GM21529 (cell line): ENCODE results near the gene MALL.
"Not testable (repeated sequence)": the region's sequence is repeated elsewhere in the genome, so short reads cannot be mapped to it uniquely, and the experiment has no call there.

ENCODE experiments used
- ATAC-seq: cut with Tn5 transposase; IDR thresholded peaks from one replicate; pipeline ENCODE4 v1.9.1; 2021; ENCODE audit not compliant: unreplicated experiment

Gene MALL

DNA sequence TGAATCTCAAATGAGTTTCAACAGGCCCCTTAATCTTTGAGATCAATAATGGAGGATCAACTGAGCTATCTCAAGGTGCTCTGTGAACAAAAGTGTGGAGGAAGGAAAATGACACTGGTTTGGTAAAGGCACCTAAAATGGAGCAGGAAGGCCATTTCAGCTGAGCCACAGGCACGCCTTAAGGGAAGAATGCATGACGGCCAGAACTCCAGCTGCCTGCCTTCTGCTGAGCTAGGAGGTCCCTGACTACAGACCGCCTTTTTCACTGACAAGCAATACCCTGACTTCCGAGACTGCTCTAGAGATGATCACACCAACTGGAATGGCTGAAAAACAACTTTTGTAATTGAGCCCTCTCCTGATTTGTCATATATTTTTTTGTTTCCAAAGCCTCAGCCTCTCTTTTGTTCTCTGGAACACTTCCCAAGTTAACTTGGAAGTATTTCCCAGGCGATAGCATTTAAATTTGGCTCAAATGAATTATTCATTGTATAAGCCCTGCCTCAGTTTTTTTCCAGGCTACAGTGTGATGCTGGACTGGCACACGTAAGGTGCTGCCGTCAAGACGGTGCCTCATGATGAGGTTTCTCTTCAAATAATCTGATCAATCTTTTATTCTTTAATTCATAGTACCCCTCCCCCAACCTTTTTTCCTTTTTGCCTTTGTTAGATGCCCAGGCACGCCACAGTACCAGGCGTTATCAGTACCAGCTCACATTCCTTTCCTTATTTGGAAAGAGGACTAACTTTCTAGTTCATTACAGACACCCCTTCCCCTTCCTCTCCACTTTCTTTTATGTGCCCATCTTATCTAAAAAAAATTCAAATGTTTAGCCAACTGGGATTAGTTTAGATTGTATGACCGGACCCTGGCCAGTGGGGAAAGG lies 60.9 kb downstream of the MALL start:
- not testable (repeated sequence) for ATAC-seq

DNA sequence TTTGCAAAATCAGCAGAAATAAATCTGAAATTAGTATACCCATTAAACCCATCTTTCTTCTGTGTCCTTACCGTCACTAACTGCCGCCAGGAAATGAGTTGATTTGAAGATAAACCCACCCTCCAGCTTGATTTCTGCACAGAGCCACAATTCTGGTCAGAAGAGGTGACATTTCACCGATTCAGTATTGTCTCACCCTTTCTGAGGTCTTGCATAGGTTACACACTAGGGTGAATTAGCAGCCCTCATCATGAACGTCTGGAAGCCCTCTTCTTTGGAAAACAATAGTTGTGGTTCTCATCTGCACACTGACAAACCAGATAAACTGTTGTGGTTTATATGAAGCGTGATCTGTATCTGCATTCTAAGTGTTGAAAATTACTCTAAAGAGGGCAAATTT lies 61.9 kb downstream of the MALL start:
- not testable (repeated sequence) for ATAC-seq

DNA sequence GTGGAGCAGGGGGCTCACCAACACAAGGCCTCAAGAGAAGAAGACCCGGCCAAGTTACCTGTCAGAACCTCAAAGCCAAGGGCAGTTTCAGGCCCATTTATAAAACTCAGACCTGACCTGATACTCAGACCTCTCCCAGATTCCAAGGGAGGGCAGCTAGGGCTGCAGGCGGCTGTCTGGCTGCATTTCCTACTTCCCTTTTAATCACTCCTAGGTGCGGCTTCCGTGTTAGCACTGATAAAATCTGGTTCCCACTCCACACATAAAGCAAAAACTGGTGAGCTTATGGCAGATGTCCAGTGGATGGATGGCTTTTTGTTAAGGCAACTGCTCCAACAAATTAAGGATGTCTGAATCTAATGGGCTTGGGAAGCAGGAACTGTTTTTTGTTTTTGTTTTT lies 63.5 kb downstream of the MALL start:
- ATAC-seq, result not testable (repeated sequence)

DNA sequence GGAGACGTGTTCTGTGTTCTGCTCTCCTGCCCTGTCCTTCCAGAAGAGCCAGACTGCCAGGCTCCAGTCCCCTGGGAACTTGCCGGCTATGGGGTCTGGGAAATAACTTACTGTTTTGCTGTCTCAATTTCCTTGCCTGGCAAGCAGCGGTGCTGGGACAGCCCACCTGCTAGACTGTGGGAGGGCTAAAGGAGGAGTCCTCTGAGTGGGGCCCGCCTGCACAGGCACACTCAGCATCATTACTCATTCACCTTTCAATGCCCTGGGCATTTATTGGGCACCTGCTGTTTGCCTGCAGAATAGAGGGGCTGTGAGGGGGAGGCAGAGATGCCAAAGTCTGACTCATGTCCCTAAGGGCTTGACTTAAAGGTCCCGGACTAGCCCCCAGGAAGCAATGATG lies 65.4 kb downstream of the MALL start:
- not testable (repeated sequence) for ATAC-seq

DNA sequence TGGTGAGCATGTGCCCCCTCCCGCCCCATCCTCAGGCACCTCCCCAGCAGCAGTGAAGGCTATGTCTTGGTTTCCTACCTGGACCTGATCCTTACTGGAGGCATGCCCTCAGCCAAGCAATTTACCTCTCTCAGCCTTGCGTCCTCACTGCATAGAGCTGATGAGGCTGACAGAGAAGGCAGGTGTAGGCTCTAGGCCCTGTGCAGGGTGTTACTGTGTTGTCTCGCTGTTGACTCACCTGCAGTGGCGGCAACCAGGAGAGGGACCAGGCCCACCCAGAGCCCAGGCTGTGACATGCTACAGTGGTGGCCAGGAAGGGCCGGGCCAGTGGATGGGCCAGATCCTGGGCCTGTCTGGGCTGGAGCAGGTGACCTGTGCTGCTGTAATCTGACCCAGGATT lies 65.9 kb downstream of the MALL start:
- not testable (repeated sequence) for ATAC-seq

DNA sequence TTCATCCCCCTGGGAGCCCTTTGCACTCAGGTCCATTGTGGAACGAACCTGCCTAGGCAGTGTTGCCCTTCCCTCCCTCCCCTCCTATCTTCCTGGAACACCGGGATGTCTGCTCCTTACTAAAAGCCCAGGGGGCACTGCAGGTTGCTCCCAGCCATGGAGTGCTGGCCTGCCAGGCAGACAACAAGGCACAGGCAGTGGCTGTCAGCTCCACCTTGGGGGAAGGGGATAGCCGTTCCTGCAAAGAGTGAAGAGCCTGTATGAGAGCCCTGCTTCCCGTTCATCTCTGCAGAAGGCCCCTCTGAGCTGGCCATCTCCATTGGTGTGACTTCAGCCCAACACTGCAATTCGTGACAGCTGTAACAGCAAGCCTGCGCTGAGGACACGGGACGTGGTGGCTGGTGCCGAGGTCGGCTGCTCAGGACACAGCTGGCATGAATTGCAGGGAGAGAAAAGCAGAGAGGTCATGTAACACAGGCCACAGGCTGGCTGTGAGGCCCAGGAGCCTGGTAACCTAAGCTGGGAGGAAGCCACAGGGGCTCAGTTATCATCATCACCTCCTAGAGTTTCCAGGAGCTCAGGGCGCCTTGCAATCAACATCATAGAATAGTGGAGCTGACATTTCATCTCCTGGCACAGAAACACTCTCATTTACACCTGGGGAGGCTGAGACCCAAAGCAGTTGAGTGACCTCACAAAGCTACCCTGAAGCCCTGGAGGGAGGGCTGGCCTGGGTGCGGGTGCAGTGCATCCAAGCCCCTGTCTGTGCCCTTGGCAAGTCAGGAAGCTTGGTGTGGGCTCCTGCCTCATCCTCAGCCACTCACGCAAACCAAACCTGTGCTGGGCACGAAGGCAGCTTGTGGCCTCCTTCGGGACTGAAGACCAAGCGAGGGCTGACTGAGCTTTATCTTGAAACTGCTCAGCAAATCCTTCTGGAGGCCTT lies 67.1 kb downstream of the MALL start:
- ATAC-seq, result not testable (repeated sequence)

DNA sequence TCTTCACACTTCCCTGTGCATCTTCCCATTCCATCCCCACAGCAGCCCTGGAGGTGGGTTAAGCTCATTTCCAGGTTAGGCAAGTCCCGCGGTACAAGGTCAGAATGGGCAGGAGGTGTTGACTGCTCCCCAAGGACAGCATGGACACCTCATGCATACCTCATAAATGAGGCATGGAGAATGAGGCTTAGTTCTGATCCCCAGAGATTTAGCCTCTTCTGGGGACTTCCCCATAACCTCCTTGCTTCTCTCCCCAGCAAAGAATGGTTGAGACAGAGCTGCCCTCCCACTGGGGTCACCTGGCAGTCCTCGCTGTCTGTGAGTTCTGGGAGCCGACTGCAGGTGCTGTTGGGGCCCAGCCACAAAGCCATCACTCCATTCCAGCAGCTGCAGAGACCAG lies 68.4 kb downstream of the MALL start:
- ATAC-seq, result not testable (repeated sequence)

DNA sequence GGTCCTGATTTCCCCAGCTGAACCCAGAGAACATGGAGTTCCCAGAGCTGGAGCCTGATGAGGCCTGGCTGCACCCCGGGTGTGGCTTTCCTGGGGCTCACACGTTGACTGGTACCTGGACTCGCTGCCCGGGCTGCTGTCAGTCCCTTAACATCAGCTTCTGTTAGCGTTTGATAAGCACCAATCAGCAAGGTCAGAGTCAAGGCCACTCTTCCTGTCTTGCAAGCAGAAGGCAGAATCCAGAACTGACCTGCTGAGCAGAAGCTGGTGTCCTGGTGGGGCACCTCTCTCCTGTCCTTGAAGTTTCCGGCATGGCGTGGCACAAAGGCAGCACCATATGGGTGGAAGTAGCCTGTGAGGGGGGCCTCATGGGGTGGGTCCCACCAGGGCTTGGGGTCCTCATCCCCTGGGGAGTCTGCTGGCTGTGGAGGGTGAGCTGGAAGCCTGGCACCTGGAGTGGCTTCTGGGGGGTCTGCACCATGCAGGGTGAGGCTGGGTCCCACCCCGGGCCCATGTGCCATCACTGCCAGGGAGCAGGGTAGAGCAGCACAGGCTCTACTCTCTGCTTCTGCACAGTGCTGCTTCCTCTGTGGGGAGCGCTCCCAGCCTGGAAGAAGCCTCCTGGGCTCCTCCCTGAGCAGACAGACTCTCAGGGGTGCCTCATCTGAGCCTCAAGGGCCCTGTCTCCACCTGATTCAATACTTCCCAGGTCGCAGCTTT lies 73.5 kb downstream of the MALL start:
- not testable (repeated sequence) for ATAC-seq

DNA sequence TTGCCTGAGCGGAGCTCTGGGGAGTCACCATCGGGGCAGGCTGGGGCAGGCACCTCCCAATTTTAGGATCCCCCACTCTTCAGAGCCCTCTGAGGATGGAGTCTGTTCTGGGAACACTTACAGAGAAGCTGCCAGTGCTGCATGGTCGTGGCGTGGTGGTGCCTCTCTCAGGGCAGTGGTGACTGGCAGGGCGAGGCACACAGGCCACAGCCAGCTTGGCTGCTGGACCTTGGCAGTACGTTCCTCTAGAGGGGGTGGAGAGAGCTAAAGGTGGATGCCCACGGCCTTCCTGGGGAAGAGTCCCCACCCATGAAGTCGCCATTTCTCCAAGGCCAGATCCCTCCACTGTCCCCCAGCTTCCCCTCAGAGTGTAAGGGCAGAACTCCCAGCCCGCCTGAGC lies 78.3 kb downstream of the MALL start:
- ATAC-seq, result not testable (repeated sequence)

DNA sequence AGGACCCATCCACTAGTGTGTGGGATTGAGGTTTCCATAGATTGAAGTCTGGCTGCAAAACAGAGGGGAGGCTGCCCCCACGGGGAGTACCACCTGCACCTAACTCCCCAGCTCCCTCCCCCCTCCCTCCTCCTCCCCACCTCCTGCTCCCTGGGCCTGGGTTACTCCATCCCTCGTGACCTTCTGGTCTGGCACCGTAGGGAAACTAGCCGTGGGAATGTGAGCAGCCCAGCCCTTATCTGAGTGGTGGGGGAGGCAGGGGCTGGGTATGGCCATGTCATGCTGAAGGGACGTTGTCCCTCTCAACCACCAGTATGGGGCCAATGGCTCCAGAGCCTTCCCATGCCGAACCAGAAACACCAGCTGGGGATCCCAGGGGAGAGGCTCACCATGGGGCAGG lies 80.2 kb downstream of the MALL start:
- ATAC-seq, result not testable (repeated sequence)

DNA sequence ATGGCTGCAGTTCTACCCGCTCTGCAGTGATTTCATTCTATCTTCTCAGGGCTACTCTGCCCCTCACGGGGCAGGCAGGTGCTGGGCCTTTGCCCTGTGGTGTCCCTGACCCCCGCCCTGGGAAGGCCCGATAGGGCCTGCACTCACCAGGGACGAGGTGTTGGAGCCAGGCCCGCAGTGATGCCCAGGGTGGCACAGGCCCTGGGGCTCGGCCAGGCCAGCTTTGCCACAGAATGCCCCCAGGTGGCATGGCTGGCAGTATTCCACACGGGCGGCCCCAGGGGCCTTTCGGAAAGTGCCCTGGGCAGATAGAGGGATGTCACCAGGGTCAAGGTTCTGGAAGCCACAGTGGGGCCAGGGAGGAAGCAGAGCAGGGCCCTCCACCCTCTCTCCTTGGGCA lies 80.7 kb downstream of the MALL start:
- not testable (repeated sequence) for ATAC-seq
